Measurements from ENCODE around the gene C1QL2.

DNA sequence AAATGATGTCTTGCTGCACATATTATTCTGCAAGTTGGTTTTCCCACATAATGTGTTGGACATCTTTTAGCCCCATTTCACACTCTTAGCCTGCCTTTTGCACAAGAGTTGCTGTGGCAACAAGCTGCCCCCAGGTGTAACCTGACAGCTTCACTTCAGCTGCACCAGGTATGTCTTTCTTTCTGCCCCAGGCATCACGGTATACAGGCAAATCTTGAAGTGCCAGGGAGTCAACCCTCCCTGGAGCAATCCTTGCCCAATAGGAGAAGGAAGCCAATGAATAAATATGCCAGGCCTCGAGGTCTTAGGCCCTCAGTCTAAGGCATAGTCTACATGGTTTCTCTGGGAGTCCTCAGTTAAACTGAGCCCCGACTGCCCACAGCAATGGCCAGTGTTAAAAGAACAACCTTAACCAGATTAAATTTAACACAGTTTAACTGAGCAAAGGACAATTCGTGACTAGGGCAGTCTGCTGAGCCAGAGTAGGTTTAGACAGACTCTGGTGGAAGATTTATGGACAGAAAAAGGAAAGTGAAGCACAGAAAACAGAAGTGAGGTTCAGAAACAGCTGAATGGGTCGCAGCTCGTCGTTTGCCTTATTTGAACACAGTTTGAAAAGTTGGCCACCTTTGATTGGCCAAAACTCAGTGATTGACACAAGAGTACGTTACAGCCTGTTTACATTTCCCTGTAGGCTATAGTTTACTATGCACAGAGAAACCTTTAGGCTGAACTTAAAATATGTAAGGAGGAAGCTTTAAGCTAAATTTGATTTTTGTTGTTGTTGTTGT is 32.0 kb upstream of the C1QL2 start:
- TF ChIP-seq CTCF (IDR thresholded peaks at IDR 0.05) (no peak), POLR2A (IDR thresholded peaks at IDR 0.05) (no peak)

Data from gastroesophageal sphincter (tissue), 3 donors.